Type B pancreatic cell (in vitro differentiated cells): ENCODE data around the gene COL26A1. TPM values are rescaled to one million over a fixed set of nuclear protein-coding genes. Genes with fewer than 3 reads are reported as not detected.
A peak's percentile ranks its signal among the peaks of the same experiment; 100 is the strongest.

Experiments
- DNase-seq: peaks from one replicate; pipeline ENCODE4 v3.0.0; 2021; ENCODE audit warnings: mixed read lengths; ENCODE audit not compliant: unreplicated experiment; ENCODE audit errors: extremely low spot score
- H3K27ac Mint-ChIP-seq: 2 replicates; pipeline ENCODE4 v1.8.0; 2021; ENCODE audit warnings: mild to moderate bottlenecking, mixed read lengths
- H3K27me3 Mint-ChIP-seq: 2 replicates; pipeline ENCODE4 v1.8.0; 2021; ENCODE audit warnings: mixed read lengths
- H3K36me3 Mint-ChIP-seq: 2 replicates; pipeline ENCODE4 v1.8.0; 2021; ENCODE audit warnings: mixed read lengths
- H3K4me1 Mint-ChIP-seq: one replicate; pipeline ENCODE4 v1.8.0; 2021; ENCODE audit warnings: mixed read lengths; ENCODE audit not compliant: unreplicated experiment
- H3K4me3 Mint-ChIP-seq: 2 replicates; pipeline ENCODE4 v1.8.0; 2021; ENCODE audit warnings: mild to moderate bottlenecking, mixed read lengths
- H3K9me3 Mint-ChIP-seq: 2 replicates; pipeline ENCODE4 v1.8.0; 2021; ENCODE audit warnings: mixed read lengths
- total RNA-seq: library from RNA; stranded (reverse); gene quantifications from 2 replicates; pipeline ENCODE4 v1.2.1, GENCODE V29; 2021; ENCODE audit warnings: low replicate concordance
- TF ChIP-seq, protein P1 (sequence below): fragments of 200-600 bp; sonication (generic); conservative IDR thresholded peaks from 2 replicates; pipeline ENCODE4 v1.5.0; 2021; ENCODE audit warnings: antibody characterized with exemption, mild to moderate bottlenecking

The COL26A1 gene
- total RNA-seq, 1 donor from 2014 or later = 47.9 TPM

- H3K27ac Mint-ChIP-seq = no peak overlapping the region
- DNase-seq = no peak
Measured at GRCh38 chr7:101352920-101353308, 9.8 kb upstream of the COL26A1 start.

DNA sequence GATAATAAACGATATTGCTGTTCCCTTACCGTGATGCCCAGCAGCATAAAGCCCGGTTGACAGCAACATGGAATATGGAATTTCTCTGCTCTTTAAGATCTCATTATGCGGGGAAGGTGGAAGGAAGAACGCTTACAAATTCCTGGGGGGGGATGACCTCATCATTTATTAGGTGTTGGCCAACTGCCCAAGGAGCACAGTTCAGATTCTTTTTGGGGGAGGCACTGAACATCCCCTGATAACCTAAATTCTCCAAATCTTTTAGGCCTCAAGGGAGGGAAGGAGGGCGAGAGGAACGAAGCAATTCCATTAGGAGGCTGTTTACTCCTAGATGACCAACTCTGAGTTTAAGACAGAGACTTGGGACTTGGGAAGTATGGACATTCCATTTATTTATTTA, 5.2 kb upstream of the COL26A1 start:
- TF ChIP-seq, protein P1, sequence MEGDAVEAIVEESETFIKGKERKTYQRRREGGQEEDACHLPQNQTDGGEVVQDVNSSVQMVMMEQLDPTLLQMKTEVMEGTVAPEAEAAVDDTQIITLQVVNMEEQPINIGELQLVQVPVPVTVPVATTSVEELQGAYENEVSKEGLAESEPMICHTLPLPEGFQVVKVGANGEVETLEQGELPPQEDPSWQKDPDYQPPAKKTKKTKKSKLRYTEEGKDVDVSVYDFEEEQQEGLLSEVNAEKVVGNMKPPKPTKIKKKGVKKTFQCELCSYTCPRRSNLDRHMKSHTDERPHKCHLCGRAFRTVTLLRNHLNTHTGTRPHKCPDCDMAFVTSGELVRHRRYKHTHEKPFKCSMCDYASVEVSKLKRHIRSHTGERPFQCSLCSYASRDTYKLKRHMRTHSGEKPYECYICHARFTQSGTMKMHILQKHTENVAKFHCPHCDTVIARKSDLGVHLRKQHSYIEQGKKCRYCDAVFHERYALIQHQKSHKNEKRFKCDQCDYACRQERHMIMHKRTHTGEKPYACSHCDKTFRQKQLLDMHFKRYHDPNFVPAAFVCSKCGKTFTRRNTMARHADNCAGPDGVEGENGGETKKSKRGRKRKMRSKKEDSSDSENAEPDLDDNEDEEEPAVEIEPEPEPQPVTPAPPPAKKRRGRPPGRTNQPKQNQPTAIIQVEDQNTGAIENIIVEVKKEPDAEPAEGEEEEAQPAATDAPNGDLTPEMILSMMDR = no peak
- Mint-ChIP-seq H3K36me3 (peaks cover 4% of the 10 kb centered on the region), H3K4me1 (peaks cover 6% of the 10 kb centered on the region), H3K27ac (peak overlapping the region; percentile 6), H3K4me3 (no peak overlapping the region), H3K27me3 (peaks cover 3% of the 10 kb centered on the region), H3K9me3 (no peaks in the 10 kb centered on the region)
- DNase-seq = no peak

More at GRCh38 chr7:101352920-101353308, 9.8 kb upstream of the COL26A1 start:
- no peak overlapping the region for H3K4me3 Mint-ChIP-seq
- H3K27me3 Mint-ChIP-seq = no peaks in the 10 kb centered on the region
- TF ChIP-seq, protein P1 = no peak
- H3K4me1 Mint-ChIP-seq = peaks cover 11% of the 10 kb centered on the region
- peaks cover 4% of the 10 kb centered on the region for H3K36me3 Mint-ChIP-seq
- H3K9me3 Mint-ChIP-seq = peaks cover 3% of the 10 kb centered on the region

- Mint-ChIP-seq H3K27me3 (peaks cover 3% of the 10 kb centered on the region), H3K4me1 (peaks cover 5% of the 10 kb centered on the region), H3K4me3 (peak overlapping the region; percentile 81), H3K36me3 (peaks cover 8% of the 10 kb centered on the region), H3K9me3 (no peaks in the 10 kb centered on the region), H3K27ac (no peak overlapping the region)
- TF ChIP-seq, protein P1 = no peak
- no peak for DNase-seq
Measured at GRCh38 chr7:101363196-101363733, 590 bp downstream of the COL26A1 start.

DNA sequence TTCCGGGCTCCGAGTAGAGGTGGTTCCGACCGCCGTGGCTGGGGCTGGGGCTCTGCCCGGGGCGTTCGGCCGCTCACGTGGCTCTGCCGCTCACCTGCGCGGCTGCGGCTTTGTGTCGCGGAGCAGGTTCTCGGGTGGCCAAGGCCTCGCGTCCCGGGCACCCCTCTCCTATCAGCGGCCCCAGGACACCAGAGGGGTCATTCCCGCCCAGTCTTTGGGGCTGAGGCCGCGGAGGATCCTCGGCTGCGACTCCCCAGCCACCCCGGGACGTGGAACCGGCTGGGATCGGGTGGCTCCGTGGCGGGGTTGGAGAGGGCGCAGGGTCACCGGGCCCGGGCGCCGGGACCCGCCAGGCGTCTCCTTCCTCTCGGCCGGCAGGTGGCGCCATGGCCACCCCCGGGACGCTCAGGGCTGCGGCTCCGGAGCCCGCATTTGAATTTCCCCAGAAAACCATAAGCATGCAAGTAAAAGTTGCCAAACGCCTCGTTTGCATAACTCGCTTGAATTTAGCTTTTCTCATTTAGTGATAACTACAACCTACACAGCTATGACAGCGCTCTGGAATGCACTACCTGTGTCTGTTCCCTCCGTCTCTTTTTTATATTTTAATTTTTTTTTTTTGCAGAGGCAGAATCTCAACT, 1.2 kb downstream of the COL26A1 start:
- H3K27ac Mint-ChIP-seq = no peak overlapping the region
- H3K4me1 Mint-ChIP-seq = peaks cover 5% of the 10 kb centered on the region
- DNase-seq = peak; percentile 86
- H3K4me3 Mint-ChIP-seq = peak overlapping the region; percentile 81
- H3K36me3 Mint-ChIP-seq = peaks cover 8% of the 10 kb centered on the region
- TF ChIP-seq, protein P1 = peak; percentile 100
- no peaks in the 10 kb centered on the region for H3K9me3 Mint-ChIP-seq
- peaks cover 3% of the 10 kb centered on the region for H3K27me3 Mint-ChIP-seq

DNA sequence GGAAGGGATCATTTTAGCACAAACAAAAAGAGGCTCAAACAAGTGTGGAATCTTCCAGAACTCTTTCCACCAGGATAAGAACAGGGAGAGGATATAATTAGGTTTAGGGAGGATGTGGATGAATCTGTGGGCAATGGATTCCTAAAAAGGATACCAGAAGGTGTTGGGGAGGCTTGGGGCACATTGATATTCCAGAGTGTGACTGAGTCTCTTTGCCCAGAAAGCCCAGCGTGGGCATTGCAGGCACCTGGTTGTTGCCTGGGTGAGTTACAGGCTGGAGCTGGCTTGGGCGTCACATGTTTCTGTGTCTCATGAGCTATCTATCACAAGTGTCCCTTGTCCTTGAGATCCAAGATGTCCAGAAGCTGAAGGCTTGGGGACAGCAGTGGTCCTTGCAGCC, 3.3 kb downstream of the COL26A1 start:
- H3K9me3 Mint-ChIP-seq = no peaks in the 10 kb centered on the region
- H3K27ac Mint-ChIP-seq = no peak overlapping the region
- TF ChIP-seq, protein P1 = no peak
- peaks cover 3% of the 10 kb centered on the region for H3K27me3 Mint-ChIP-seq
- peaks cover 8% of the 10 kb centered on the region for H3K36me3 Mint-ChIP-seq
- H3K4me3 Mint-ChIP-seq = peak overlapping the region; percentile 16
- no peak for DNase-seq
- H3K4me1 Mint-ChIP-seq = peaks cover 5% of the 10 kb centered on the region
